ENCODE measurements around the gene ZMYND8. TPM values are rescaled to one million over a fixed set of nuclear protein-coding genes. Genes with fewer than 3 reads are reported as not detected.

The ZMYND8 gene
- total RNA-seq, 6 experiments from 2014 or later: 27.8 to 38.3 (median 34.8) TPM

DNA sequence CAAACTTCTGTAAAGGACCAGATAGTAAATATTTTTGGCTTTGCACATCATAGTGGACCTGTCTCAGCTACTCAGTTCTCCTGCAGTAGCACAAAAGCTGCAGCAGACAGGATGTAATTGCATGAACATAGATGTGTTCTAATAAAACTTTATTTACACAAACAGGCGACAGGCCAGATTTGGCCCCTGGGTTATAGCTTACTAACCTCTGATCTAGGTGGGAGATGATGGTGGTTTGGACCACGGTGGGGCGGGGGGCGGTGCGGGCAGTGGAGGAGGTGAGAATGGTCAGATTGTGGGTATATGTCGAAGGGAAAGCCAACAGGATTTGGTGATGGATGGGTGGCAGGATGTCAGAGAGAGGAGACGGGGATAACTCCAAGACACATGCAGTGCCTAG, 196.3 kb downstream of the ZMYND8 start:
- peaks cover 29% of the 10 kb centered on the region for H3K27me3 Mint-ChIP-seq (ENCODE audit: insufficient read depth)
- no peak overlapping the region for H3K27ac Mint-ChIP-seq
- TF ChIP-seq, protein P1, sequence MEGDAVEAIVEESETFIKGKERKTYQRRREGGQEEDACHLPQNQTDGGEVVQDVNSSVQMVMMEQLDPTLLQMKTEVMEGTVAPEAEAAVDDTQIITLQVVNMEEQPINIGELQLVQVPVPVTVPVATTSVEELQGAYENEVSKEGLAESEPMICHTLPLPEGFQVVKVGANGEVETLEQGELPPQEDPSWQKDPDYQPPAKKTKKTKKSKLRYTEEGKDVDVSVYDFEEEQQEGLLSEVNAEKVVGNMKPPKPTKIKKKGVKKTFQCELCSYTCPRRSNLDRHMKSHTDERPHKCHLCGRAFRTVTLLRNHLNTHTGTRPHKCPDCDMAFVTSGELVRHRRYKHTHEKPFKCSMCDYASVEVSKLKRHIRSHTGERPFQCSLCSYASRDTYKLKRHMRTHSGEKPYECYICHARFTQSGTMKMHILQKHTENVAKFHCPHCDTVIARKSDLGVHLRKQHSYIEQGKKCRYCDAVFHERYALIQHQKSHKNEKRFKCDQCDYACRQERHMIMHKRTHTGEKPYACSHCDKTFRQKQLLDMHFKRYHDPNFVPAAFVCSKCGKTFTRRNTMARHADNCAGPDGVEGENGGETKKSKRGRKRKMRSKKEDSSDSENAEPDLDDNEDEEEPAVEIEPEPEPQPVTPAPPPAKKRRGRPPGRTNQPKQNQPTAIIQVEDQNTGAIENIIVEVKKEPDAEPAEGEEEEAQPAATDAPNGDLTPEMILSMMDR (IDR thresholded peaks at IDR 0.05): no peak
- H3K4me1 Mint-ChIP-seq (ENCODE audit: low read depth): no peaks in the 10 kb centered on the region
- no peak for DNase-seq
- no peaks in the 10 kb centered on the region for H3K9me3 Mint-ChIP-seq
- H3K36me3 Mint-ChIP-seq (ENCODE audit: low read depth): no peaks in the 10 kb centered on the region
- H3K4me3 Mint-ChIP-seq: no peak overlapping the region

Small RNAs within 50 kb of the gene (microRNA-seq; reads per million reads assigned to microRNA genes)
- not detected for gene MIR3616

Other genes starting within 250 kb of the ZMYND8 start
- 10 to 100 TPM; 28.6 to 40.9 (median 32.7) TPM for gene NCOA3, start 145.2 kb upstream of the ZMYND8 start, total RNA-seq (2021; fragmentation: NEBNext Ultra II Directional; extraction: Animal tissue kit (Norgen Biotek cat#: 25700))